Inflammatory macrophage treated with lipopolysaccharide for 4 hours (primary cell): ENCODE measurements around the gene METAP1D.

Experiments
- DNase-seq: peaks from one replicate; pipeline ENCODE4 v3.0.0-alpha.2; 2020

The METAP1D gene

GRCh38 chr2:172093416-172094293 lies 93.9 kb downstream of the METAP1D start:
- DNase-seq = peak; percentile 51

DNA sequence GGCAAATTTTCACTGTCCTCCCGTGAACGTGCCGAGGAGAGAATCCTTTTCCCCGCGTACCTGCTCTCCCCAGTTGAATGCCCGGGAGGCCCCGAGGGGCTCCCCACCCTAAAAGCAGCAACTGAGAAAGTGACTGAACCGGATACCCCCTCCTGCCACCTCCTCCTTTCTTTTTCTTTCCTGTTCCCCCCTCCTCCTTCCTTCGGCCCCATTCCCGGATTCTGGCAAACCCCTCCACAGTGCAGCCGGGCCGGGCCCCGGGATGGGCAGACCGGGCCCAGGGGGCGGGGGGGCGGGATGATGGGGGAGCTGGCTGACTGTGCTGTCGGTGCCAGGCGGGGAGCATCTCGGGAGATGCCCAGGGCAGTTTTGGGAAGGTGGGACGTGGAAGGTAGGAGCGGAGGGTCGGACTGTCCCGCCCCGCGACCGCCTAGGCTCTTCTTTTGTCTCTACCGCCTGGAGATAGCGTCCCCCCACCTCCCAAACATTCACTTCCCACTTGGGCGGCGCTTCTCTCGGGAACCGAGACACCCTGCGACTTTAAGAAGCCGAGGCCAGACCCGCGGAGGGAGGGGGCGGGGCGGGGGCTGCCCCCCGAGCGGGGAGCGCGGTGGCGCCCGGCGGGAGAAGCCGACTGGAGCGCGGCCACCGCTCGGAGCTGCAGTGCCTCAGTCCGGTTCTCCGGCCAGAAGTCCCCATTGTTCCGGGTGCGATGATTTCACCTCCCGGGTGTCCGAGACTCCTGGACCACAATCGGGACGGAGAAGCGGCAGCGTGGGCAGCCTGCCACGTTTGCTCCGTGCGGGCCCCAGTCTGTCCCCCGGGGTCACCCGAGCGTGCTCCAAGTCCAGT lies 94.8 kb downstream of the METAP1D start:
- no peak for DNase-seq

DNA sequence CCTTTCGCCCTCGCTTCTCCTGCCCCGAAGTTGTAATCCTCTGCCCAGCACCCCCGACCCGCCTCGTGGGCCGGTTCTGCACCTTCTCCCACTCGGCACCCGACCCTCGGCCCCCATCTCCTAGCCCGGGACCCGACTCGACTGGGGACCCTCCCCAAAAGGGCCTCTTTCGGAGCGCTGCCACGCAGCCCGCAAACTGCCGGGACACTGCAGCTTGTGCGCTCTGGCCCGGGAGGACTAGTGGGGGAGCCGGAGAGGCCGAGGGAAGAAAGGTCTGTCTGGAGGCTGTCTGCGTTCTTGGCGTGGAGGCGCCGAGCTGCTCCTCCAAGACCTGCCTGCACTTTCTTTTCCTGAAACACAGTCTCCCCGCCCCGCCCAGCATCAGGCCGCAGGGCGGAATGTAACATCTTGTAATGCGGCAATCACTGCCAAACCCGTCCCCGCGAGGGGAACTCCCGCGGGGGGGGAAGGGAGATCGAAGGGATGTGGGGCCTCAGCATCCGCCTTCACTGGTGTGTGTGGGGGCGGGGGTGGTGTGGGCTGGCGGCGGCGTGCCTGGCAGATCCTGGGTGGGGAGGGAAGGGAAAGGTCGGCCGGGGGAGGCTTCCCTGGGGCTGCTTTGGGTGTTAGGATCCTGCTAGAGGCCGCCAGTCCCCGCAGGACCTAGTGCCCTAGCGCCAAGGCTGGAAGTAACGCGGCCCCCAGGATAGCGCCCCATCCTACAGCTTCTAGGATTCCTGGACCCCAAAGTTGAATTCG lies 95.6 kb downstream of the METAP1D start:
- peak; percentile 78 for DNase-seq

- no peak for DNase-seq
Observed at GRCh38 chr2:172095905-172096625, 96.3 kb downstream of the METAP1D start.

- DNase-seq = no peak
Observed at GRCh38 chr2:172096626-172097547, 97.1 kb downstream of the METAP1D start.

DNA sequence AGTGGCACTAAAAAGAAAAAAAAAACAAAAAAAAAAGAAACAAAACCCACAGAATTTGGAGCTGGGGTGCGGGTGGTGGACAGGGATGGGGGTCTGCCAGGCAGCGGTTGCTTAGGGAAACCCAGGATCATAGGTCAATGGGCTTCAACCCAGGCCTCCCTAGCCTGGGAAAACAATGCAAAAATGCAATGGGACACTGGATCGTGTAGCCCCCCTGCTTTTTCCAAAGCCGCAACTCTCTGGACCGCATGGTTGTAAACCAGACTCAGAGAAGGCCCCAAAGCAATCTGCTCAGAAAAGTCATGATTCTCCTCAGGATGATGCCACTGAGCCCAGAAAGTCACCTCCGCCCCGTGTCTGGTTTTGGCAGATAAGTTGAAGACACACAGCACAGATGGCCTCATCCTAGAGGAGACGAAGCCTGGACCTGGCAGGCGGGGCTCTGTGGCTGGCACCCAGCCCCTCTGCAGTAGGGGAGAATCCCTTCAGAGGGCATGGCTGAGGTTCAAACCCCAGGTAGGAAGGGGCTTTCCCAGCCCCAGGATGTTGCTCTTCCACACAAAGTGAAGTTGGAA lies 97.9 kb downstream of the METAP1D start:
- no peak for DNase-seq

GRCh38 chr2:172098287-172098649 lies 98.5 kb downstream of the METAP1D start:
- no peak for DNase-seq

DNA sequence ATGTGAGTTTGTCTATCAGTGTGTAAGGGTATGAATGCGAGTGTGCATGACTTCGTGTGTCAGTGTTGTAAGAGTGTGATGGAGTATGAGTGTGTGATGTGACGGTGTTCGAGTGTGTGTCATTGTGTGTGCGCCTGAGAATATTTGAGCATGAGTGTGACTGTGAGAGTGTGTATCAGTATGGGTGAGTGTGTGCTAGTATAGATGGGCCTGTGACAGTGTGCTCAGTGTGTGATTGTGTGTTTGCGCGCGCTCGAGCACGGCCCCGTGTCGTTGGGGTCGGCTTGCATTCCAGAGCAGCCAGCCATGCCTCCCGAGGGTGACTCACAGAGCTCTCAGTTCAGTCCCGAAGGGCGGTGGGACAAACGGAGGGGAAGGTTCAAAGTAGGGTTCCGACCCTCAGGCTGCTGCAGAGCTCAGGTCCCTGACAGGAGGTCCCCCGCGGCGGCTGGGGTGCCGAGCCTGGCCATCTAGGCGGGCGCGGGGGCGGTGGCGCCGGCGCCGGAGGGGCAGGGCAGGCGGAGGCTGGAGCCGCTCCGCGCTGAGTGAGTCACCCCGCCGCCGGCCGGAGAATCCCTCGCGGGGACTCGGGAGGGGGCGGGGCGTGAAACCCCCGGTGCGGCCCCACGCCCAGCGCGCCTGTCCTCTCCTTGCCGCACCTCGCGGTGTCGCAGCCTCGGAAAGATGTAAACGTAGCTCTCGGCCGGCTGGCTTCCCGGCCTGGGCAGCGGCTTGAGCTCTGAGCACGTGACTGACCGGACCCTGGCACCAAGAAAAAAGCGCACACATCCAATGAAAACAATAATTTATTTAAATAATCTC lies 99.1 kb downstream of the METAP1D start:
- peak; percentile 64 for DNase-seq

DNA sequence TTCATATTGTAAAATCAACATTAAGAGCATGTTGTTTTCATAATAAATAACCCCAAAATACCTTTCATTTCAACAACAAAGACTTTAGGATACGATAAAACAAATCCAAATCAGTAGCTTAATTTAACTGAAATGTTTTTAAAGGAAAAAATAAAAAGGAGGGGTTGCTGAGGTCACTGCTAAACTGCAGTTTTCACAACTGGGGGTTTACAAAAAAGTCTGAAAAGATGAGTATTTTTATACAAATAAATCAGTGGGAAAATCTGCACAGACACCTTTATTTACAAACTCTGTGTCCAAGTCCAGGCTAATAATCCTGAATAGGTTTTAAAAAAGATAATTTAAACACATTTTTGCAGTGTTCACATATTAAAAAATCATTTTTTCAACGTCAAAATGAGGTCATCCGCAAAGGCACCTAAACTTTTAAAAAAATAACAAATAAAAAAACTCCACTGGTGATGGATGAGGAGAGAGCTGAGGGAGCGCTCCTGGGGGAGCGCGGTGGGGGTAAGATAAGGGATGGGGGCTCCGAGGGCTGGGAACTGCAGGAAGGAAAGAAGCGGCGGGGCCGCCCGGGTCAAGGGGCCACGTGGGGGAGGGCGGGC lies 99.8 kb downstream of the METAP1D start:
- no peak for DNase-seq

DNA sequence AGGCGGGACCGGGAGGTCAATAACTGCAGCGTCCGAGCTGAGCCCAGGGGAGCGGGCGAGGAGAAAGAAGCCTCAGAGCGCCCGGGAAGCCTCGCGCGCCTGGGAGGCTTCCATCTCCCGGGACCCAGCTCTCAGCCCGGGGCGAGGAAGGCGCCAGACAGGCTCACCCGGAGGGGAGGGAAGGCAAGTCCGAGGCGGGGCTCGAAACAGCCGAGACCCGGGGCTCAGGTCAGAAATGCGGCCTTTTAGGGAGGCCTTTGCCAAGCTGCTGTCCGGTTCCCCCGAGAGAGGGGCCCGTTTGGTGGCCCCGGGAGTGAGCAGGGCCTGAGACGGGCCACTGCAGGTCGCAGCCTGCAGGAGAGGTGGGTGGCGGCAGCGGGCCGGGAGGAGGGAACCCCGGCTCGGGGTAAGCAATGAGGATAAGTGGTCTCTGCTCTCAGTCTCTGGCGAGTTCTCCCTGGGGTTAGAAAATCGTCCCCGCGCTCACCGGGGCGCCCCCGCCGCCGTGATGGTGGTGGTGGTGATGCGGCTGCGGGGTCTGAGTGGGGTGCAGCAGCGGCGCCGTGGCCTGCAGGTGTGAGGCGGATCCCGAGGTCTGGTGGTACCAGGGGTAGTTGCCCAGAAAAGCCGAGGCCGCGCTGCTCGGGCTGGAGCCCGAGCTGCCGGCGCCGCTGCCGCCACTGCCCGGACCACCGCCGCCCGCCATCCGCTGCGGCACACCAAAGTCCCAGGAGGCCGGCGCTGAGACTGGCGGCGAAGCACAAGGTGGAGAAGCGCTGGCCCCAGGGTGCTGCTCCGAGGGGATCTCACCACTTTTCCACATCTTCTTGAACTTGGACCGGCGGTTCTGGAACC lies 100.6 kb downstream of the METAP1D start:
- DNase-seq = no peak

- no peak for DNase-seq
Observed at GRCh38 chr2:172100935-172101820, 101.4 kb downstream of the METAP1D start.

GRCh38 chr2:172101821-172102390 lies 102.2 kb downstream of the METAP1D start:
- DNase-seq = no peak

DNA sequence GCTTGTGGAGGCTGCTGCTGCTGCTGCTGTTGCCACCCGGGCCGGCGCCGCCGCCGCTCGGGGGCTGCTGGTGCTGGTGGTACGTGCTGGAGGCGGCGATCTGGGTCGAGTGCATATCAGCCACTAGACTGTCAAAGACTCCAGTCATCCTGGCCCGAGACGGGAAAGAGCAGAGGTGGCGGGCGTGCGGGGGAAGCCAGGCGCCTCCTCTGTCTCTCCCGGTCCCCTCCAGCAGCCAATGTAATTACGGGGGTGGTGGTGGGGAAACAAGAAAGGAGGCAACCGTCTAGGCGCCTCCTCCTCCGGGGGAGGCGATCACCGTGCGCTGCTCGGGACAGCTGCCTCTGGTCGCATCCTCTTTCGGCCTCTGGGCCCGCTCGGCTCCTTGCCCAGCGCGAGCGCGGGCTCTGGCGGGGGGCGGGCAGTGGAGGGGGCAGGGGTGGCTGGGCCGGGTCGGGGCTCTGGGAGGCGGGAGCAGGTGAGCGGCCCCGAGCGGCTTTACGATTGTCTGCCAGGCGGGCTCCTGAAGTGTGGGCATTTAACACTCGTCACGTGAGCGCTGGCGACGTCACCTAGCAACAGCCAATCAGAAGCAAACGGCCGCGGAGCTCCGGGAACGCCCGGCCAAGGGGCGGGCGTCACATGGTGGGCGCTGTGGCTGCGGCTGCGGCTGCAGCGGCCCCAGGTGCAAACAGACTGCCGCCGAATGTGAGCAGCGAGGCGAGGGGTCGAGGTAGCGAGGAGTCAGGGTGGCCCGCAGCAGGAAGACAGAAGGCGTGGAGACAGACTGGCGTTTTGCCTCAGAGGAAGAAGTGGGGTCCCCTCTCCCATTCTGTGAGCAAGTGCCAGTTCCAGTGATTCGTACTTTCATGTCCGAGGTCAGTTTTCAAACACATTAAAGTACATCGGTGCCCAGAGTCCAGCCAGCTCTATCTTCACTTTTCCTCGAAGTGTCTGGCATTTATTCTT lies 102.9 kb downstream of the METAP1D start, which contains the start of gene DLX2:
Gene DLX2 (minus strand): TSS at position 510 of the 969 bp plus-strand sequence. CDS start 362 bp downstream, at position 148.
- DNase-seq = peak; percentile 79

DNA sequence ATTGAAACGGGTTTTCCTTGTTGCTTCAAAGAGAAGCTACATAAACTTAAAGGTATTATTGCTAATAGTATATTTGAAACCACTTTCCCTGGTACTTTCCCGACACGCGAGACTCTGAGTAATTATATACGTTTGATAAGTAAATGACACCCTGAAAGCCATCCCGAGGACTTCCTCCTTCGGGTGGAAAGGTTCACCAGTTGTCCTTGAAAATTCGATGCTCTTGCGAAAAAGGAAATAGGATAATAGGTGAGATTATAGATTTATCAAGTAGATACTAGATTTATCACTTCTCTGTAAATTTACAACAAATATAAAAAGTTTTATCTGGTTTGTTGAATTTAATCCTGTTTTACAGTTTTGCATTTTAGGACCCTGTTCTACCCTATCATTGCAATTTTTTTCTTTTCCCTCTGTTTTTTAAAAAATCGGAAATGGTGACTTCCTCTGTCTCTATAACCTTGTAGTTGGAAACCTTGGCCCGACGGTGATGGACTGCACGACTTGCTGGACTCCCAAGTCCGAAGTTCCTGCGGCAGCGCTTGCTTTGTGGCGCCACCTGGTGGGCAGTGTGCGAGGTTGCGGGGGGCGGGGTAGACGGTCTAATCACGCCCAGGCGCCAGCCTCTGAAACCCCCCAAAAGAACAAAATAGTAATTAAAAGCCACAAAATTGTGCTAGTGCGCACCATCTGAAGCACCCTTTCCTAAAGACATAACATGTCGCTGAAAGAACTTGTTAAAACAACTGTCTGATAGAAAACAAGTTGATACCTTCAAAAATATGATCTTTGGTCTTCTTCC lies 103.9 kb downstream of the METAP1D start:
- peak; percentile 84 for DNase-seq
